Measurements from ENCODE around the gene ST6GALNAC3. TPM values are rescaled to one million over a fixed set of nuclear protein-coding genes. Genes with fewer than 3 reads are reported as not detected.
"Not testable (repeated sequence)": the region's sequence is repeated elsewhere in the genome, so short reads cannot be mapped to it uniquely, and the experiment has no call there.

The ST6GALNAC3 gene
- total RNA-seq, 1 experiment from 2014 or later = 4.1 TPM

DNA sequence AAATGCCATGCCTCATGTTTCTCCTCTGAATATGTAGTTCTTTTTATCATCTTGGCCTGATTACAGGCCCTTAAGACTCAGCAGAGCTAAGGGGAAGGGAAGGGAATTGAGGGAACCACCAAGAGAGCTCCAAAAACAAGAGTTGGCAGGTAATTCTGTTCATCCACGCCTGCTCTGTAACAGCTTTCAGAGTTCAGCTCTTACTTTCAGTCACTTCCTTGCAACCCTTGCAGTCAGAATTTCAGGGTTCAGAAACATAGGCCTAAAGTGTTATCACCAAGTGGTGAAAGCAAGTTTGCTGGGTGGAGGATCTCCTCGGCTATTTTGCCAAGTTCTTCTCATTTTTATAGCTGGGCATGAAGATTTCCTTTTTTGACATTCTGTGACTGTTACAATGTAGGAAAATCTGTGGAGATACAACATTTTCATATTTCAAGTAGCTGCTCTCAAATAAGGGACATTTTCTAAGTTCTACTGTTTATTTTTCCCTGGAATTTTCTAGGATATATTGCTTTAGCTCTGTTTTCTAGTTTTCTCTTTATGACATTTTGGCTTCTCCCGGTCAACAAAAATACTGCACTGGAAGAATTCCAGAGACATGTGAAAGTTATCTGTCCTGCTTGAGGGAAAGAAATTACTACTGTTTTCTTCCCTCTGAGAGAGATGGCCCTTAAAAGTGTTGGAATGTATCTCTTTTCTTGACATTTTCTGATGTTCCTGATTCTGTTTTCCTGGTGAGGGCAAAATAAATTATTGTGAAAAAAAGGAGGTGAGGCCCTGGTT is 540.9 kb downstream of the ST6GALNAC3 start:
- no peaks in the 10 kb centered on the region for H3K27me3 ChIP-seq (ENCODE audit: control insufficient read depth, insufficient read depth, low read length)
- DNase-seq = no peak

DNA sequence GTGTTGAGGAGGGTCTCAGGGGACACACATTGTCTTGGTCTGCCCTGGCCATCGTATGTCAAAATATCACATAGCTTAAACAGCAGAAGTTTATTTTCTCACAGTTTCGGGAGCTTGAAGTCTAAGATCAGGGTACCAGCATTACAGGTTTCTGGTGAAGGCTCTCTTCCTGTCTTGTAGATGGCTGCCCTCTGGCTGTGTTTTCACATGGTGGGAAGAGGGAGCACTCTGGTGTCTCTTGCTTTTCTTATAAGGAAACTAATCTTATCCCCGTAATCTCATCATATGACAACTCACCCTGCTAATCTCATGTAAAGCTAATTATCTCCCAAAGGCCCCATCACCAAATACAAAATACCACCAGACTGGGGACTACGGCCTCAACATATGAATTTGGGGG is 545.8 kb downstream of the ST6GALNAC3 start:
- no peak for DNase-seq
- no peaks in the 10 kb centered on the region for H3K27me3 ChIP-seq (ENCODE audit: control insufficient read depth, insufficient read depth, low read length)

More for the DNA sequence above, 540.9 kb downstream of the ST6GALNAC3 start:
- Histone ChIP-seq H3K36me3 (replicated peaks; ENCODE audit: control insufficient read depth, insufficient read depth, low read length) (no peaks in the 10 kb centered on the region), H3K4me3 (ENCODE audit: insufficient read depth, low read depth, low read length) (no peak overlapping the region)

DNA sequence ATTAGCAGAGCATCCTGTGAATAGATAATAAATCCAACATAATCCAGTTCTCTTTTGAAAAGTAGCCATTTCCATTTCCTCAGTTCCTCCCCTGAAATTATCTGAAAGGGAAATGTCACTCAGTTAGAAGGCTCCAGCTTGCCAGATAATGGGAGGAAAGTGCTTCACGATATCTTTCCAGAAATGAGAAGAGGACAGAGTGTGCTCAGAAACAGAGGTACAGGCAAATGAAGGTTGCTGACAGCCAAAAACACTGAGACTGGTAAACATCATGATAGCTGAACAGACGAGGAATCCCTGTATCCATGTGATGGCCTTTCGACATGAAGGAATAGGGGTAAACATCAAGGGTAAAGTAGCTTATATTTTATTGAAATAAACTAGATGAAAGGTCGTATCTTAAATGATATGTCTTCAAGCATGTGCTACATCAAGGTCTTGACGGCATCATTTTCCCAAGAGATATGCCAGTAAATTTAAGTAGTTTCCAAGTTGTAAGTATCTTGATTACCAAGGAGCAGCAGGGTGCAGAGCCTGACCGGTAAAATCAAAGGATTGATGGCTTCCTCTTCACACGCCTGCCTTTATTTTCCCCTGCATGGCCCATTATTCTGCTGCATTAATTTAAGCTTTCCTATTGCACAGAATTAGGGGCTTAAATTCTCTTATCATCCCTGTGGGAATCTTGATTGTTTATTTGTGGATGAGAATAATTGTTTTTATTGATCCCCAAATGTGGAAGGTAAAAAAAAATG is 548.4 kb downstream of the ST6GALNAC3 start:
- DNase-seq = no peak
- Histone ChIP-seq H3K36me3 (replicated peaks; ENCODE audit: control insufficient read depth, insufficient read depth, low read length) (no peaks in the 10 kb centered on the region), H3K27me3 (ENCODE audit: control insufficient read depth, insufficient read depth, low read length) (no peaks in the 10 kb centered on the region), H3K4me3 (ENCODE audit: insufficient read depth, low read depth, low read length) (no peak overlapping the region)

More for the DNA sequence above, 545.8 kb downstream of the ST6GALNAC3 start:
- H3K4me3 ChIP-seq (ENCODE audit: insufficient read depth, low read depth, low read length) = no peak overlapping the region
- H3K36me3 ChIP-seq (replicated peaks; ENCODE audit: control insufficient read depth, insufficient read depth, low read length) = no peaks in the 10 kb centered on the region

DNA sequence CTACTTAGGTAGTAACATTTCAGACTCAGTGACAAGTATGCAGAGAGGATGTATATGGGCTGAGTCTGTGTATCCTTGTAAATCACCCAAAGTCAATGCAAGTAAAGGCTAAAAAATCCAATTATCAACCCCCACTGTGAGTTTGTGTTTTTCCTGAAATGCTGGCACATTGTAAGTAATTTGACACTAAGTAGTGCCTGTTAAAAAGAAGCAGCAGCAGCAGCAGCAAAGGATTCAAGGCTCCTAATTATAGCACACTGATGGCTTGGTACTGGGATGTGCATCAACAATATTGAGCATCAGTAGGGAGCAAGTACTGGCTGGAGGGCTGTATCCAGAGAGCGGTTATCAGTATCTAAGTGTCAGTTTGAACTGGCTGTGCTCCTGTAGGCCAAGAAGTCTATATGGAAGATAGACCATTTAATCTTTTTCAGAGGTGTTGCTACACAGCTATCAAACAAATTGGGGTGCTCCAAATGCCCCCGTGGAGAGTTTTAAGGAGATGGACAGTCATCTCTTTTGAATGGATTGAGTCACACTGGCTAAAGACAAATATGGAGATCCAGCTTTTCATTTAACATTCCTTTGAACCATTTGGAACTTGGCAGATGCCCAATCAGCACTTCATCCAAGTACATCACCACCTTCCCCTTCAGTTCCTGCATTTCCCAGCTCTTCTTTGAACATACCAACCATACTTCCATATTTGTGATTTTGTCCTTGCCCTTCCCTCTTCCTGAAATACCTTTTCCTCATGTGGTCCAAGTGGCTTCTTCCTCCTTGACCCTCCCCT is 551.5 kb downstream of the ST6GALNAC3 start:
- H3K36me3 ChIP-seq (replicated peaks; ENCODE audit: control insufficient read depth, insufficient read depth, low read length) = no peaks in the 10 kb centered on the region
- no peak for DNase-seq
- no peak overlapping the region for H3K4me3 ChIP-seq (ENCODE audit: insufficient read depth, low read depth, low read length)
- H3K27me3 ChIP-seq (ENCODE audit: control insufficient read depth, insufficient read depth, low read length) = no peaks in the 10 kb centered on the region

DNA sequence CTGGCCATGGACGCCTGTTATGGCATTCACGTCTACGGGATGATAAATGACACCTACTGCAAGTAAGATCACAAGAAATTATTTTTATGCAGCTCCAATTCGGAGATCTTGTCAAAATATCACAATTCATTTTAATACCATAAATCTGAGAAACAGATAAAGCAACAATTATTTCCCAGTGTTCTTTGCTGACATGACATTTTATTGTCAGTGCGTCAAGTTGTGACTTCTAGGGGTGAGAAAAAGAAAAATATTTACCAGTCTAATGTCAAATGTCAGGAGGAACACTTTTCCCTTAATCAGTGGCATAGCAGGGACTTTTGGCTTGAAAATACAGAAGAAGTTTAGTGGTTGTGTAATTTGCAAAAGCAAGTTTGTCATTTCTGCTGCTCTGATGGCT is 553.0 kb downstream of the ST6GALNAC3 start:
- DNase-seq = no peak
- H3K27me3 ChIP-seq (ENCODE audit: control insufficient read depth, insufficient read depth, low read length) = no peaks in the 10 kb centered on the region
- no peaks in the 10 kb centered on the region for H3K36me3 ChIP-seq (replicated peaks; ENCODE audit: control insufficient read depth, insufficient read depth, low read length)
- H3K4me3 ChIP-seq (ENCODE audit: insufficient read depth, low read depth, low read length) = no peak overlapping the region

DNA sequence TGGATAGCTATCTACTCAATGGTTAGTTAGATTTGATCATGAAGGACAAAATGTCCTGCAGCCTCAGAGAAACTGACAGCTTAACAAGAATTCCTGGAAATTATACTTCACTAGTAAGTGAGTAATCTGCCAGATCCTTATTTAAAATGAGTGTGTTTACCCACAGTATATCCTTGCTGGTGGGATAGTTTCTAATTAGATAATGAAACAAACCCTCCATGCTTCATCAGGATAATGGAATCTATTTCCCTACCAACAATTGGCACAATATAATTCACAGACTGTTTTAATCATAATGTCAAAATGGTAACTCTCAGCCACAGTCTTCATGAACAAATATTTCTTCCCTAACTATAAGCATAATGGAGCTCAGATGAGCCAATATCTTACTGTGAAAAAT is 553.4 kb downstream of the ST6GALNAC3 start:
- no peak for DNase-seq
- no peaks in the 10 kb centered on the region for H3K36me3 ChIP-seq (replicated peaks; ENCODE audit: control insufficient read depth, insufficient read depth, low read length)
- no peaks in the 10 kb centered on the region for H3K27me3 ChIP-seq (ENCODE audit: control insufficient read depth, insufficient read depth, low read length)
- no peak overlapping the region for H3K4me3 ChIP-seq (ENCODE audit: insufficient read depth, low read depth, low read length)

DNA sequence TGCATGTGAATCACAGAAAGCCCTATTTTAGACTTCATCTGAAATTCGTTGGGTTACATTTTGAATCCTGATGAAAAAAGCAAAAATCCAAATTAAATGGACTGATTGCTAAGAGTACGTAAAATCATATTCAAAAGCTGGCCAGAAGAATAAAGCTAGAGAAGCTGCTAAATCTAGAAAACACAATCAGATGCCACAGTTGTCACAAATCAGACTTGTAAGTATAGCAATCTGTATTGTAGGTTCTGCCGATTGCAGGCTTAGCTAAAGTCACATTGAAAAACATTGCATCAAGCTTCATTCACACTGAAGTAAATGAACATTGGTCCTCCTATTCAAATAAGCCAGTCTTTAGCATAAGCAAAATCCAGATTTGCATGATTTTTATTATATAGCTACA is 557.6 kb downstream of the ST6GALNAC3 start:
- Histone ChIP-seq H3K27me3 (ENCODE audit: control insufficient read depth, insufficient read depth, low read length) (no peaks in the 10 kb centered on the region), H3K36me3 (replicated peaks; ENCODE audit: control insufficient read depth, insufficient read depth, low read length) (no peaks in the 10 kb centered on the region), H3K4me3 (ENCODE audit: insufficient read depth, low read depth, low read length) (no peak overlapping the region)
- no peak for DNase-seq

DNA sequence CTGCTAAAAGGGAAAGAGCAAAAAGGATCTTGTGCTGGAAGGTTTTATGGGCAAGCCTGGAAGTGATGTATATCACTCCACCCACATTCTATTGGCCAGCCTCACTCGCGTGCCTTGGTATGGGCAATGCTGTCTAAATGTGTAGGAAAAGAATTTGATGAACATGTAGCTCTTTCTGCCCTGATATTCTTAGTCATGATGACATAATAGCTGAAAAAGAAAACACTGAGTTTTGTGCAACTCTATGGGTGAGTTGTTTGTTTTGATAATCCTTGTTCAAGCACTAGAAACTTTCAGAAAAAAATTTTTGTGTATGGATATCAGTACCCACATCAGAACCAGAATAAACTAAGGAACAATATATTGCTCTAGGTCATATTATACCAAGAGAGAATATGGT is 561.2 kb downstream of the ST6GALNAC3 start:
- Histone ChIP-seq H3K27me3 (ENCODE audit: control insufficient read depth, insufficient read depth, low read length) (no peaks in the 10 kb centered on the region), H3K36me3 (replicated peaks; ENCODE audit: control insufficient read depth, insufficient read depth, low read length) (no peaks in the 10 kb centered on the region), H3K4me3 (ENCODE audit: insufficient read depth, low read depth, low read length) (no peak overlapping the region)
- DNase-seq = no peak

DNA sequence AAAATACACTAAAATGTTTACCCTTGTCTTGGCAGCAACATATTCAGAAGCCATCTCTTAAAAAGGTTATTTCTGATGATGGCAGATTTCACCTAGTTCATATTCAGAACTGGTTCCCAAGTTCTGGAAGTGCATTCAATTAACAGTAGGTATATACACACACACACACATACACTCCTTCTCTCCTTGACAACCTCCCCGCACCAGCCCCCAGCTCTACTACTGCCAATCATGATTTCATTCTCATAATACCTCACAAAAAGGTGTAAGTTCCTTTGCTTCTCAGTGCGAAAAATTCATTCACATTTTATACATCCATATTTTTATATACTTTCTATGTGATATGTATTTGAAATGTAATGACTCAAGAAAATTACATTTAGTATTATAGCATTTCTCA is 564.6 kb downstream of the ST6GALNAC3 start:
- H3K27me3 ChIP-seq (ENCODE audit: control insufficient read depth, insufficient read depth, low read length) = no peaks in the 10 kb centered on the region
- H3K36me3 ChIP-seq (replicated peaks; ENCODE audit: control insufficient read depth, insufficient read depth, low read length) = no peaks in the 10 kb centered on the region
- no peak for DNase-seq
- H3K4me3 ChIP-seq (ENCODE audit: insufficient read depth, low read depth, low read length) = no peak overlapping the region

DNA sequence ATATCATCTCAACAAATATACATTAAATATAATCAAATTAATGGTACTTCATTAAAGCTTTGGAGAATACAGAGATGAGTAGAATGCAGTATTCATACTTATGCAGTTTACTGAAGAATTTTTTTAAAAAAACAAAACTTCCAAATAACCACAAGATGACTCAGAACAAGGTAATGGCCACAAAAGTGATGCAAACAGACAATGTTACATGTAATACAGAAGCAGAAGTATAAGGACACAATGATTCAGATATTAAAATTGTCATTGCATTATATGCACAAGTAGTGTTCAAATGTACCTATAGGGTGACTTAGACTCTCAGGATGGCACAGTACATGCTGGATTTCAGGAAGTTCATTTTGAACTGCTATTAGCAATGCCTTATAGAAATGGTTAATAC is 565.5 kb downstream of the ST6GALNAC3 start:
- DNase-seq = no peak

DNA sequence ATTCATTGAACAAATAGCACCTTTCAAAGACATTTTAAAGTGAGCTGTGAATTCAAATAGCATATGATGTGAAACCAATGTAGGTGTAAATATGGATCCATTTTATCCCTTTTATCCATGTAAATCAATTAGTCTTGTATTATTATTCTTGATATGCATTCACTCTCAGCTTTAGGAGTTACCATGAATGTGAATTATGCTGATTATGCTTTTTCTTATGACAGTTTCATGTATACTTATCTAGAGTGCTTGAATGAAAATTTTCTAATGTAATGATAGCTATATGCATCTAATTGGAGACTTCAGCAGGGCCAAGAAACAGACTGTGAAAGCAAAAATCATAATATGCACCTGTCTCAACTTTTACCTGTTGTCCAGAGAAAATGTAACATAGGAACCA is 566.2 kb downstream of the ST6GALNAC3 start:
- no peak for DNase-seq
- Histone ChIP-seq H3K4me3 (ENCODE audit: insufficient read depth, low read depth, low read length) (no peak overlapping the region), H3K27me3 (ENCODE audit: control insufficient read depth, insufficient read depth, low read length) (no peaks in the 10 kb centered on the region), H3K36me3 (replicated peaks; ENCODE audit: control insufficient read depth, insufficient read depth, low read length) (no peaks in the 10 kb centered on the region)

More for the DNA sequence above, 565.5 kb downstream of the ST6GALNAC3 start:
- Histone ChIP-seq H3K4me3 (ENCODE audit: insufficient read depth, low read depth, low read length) (no peak overlapping the region), H3K27me3 (ENCODE audit: control insufficient read depth, insufficient read depth, low read length) (no peaks in the 10 kb centered on the region), H3K36me3 (replicated peaks; ENCODE audit: control insufficient read depth, insufficient read depth, low read length) (no peaks in the 10 kb centered on the region)

DNA sequence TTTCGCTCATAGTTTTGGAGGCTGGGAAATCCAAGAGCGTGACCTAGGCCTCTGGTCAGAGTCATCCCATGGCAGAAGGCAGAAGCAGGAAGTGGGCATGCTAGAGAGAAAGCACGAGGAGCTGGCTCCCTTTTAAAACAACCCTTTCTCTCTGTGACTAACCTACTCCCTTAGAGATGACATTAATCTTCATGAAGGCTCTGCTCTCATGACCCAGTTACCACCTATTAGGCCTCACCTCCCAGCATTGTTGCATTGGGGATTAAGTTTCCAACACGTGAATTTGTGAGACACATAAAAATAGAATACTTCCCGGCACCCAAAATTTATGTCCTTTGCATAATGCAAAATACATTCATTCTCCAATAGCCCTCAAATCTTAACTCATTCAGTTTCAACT is 569.6 kb downstream of the ST6GALNAC3 start:
- Histone ChIP-seq H3K27me3 (ENCODE audit: control insufficient read depth, insufficient read depth, low read length) (no peaks in the 10 kb centered on the region), H3K36me3 (replicated peaks; ENCODE audit: control insufficient read depth, insufficient read depth, low read length) (no peaks in the 10 kb centered on the region), H3K4me3 (ENCODE audit: insufficient read depth, low read depth, low read length) (no peak overlapping the region)
- DNase-seq = no peak

DNA sequence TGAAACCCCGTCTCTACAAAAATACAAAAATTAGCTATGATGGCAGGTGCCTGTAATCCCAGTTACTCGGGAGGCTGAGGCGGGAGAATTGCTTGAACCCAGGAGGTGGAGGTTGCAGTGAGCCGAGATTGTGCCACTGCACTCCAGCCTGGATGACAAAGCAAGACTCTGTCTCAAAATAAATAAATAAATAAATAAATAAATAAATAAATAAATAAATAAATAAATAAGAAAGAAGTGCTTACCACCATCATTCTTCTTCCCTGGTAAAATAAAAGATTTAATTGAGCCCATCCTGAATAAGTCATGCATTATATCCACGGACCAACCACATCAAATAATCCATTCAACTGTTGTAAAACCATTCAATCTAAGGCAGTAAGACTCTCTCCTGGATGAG is 578.3 kb downstream of the ST6GALNAC3 start:
- not testable (repeated sequence) for DNase-seq; H3K27me3 ChIP-seq (ENCODE audit: control insufficient read depth, insufficient read depth, low read length); H3K4me3 ChIP-seq (ENCODE audit: insufficient read depth, low read depth, low read length); H3K36me3 ChIP-seq (replicated peaks; ENCODE audit: control insufficient read depth, insufficient read depth, low read length)

DNA sequence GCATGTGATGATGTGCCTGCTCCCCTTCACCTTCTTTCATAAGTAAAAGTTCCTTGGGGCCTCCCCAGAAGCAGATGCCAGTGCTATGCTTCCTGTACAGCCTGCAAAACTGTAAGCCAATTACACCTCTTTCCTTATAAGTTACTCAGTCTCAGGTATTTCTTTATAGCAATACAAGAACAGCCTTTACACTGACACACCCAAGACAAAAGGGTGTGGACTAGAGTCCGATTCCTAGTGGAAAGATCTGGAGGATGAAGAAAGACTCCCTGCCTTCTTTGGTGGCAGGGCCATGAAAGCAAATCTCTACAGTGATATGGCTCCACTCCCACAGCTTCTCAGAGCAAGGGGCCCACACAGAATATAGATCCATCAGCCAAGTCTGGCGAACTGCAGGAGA is 583.1 kb downstream of the ST6GALNAC3 start:
- H3K4me3 ChIP-seq (ENCODE audit: insufficient read depth, low read depth, low read length) = no peak overlapping the region
- no peaks in the 10 kb centered on the region for H3K36me3 ChIP-seq (replicated peaks; ENCODE audit: control insufficient read depth, insufficient read depth, low read length)
- DNase-seq = no peak
- H3K27me3 ChIP-seq (ENCODE audit: control insufficient read depth, insufficient read depth, low read length) = no peaks in the 10 kb centered on the region
